ENCODE data around the gene GPAM. TPM values are rescaled to one million over a fixed set of nuclear protein-coding genes. Genes with fewer than 3 reads are reported as not detected.
A peak's percentile ranks its signal among the peaks of the same experiment; 100 is the strongest.

Gene GPAM
- total and polyA plus RNA-seq, 2 of the 8 experiments (the other 6 are each of a cell fraction or from before 2014, with no cell fraction given), result 5.5 to 15.5 TPM

DNA sequence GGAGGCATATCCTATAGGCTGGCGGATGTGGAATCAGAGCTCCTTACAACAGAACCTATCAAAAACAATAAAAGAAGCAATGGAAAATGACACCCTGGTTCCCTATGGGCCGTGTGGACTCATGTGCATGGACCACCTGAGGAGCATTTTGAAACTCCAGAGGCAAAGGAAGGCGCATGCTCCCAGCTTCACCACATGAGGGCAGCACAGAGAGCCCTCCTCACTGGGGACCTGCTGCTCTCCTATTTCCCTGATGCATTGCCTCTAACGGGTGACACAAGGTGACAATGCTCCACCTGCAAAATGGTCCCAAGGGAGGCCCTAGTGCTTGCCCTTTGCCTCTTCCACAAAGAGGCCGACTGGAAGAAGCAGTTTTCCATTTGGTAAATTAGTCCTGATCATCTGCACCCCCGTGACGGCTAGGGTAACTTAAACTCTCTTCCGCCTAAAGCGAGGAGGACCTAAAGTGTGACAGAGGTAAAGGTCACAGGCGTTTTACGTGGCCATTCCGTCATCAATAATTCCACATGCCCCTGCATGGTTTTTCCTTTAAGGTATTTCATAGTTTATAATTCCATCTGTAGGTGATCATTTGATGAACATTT is 67.7 kb downstream of the GPAM start:
- Histone ChIP-seq H4K20me1 (replicated peaks in 1 of 2; ENCODE audit: control insufficient read depth in 1 of 2, insufficient read depth in 2 of 2, low read length in 2 of 2) (no peaks in the 10 kb centered on the region), H3K36me3 (ENCODE audit: control insufficient read depth in 2 of 4, insufficient read depth in 4 of 4, low read length in 3 of 4) (no peaks in the 10 kb centered on the region), H2BK15ac (ENCODE audit: low read length) (no peak overlapping the region), H3K23ac (ENCODE audit: insufficient read length) (no peak overlapping the region), H4K5ac (ENCODE audit: insufficient read length, low read depth, low read length) (no peak overlapping the region), H4K8ac (ENCODE audit: extremely low read depth, insufficient read depth, low read length) (no peak overlapping the region), H3K56ac (replicated peaks; ENCODE audit: insufficient read length, low read depth, low read length) (no peak overlapping the region), H3K18ac (ENCODE audit: extremely low read depth, low read length) (no peak overlapping the region), H3K27ac (ENCODE audit: low read depth, low read length) (no peak overlapping the region), H2BK120ac (replicated peaks; ENCODE audit: low read depth, low read length) (no peak overlapping the region), H3K9me3 (ENCODE audit: insufficient read depth in 2 of 2, low read depth in 1 of 2, low read length in 1 of 2) (no peaks in the 10 kb centered on the region), H2BK12ac (ENCODE audit: low read depth, low read length) (no peak overlapping the region), H3K9ac (replicated peaks in 1 of 4; ENCODE audit: extremely low read depth in 1 of 4, low read depth in 3 of 4, low read length in 3 of 4) (no peak overlapping the region), H3K23me2 (ENCODE audit: low read depth, low read length) (no peaks in the 10 kb centered on the region), H2AK5ac (ENCODE audit: low read depth, low read length) (no peak overlapping the region), H3K27me3 (replicated peaks in 1 of 4; ENCODE audit: control insufficient read depth in 3 of 4, extremely low read depth in 1 of 4, insufficient read depth in 3 of 4, low read length in 3 of 4) (no peaks in the 10 kb centered on the region), H3K4me2 (ENCODE audit: insufficient read depth in 1 of 2, low read depth in 2 of 2, low read length in 2 of 2) (no peak overlapping the region), H2AFZ (ENCODE audit: low read length) (0 out of 2 replicates have a peak overlapping the region, but pooled peaks have one; percentile 2), H2BK20ac (ENCODE audit: low read length) (no peak overlapping the region), H3K4ac (replicated peaks; ENCODE audit: insufficient read length, low read depth, low read length) (no peak overlapping the region), H3K14ac (ENCODE audit: insufficient read length) (no peak overlapping the region), H3K4me1 (replicated peaks in 1 of 4; ENCODE audit: control insufficient read depth in 3 of 4, insufficient read depth in 4 of 4, low read length in 3 of 4) (no peaks in the 10 kb centered on the region; a peak in 1 of 7 replicates), H3K79me2 (ENCODE audit: control insufficient read depth in 1 of 2, insufficient read depth in 2 of 2, low read length in 2 of 2) (no peaks in the 10 kb centered on the region), H2BK5ac (ENCODE audit: low read depth, low read length) (no peak overlapping the region), H3K4me3 (ENCODE audit: extremely low read depth in 1 of 4, insufficient read depth in 2 of 4, low read depth in 3 of 4, low read length in 4 of 4) (no peak overlapping the region), H4K91ac (replicated peaks; ENCODE audit: insufficient read length, low read length) (no peak overlapping the region), H3K79me1 (ENCODE audit: low read depth, low read length) (no peaks in the 10 kb centered on the region)
- POLR2A ChIA-PET (ENCODE audit: partially characterized antibody), result no interaction called here
- CTCF ChIA-PET (ENCODE audit: partially characterized antibody), result interaction anchor here (0.6 to 17.5 kb wide), 40 partner anchors 9 to 1040 kb away, joined by 3 to 286 read pairs (median 4); no protein-coding TSS in a partner anchor
- WGBS, 2 experiments (ENCODE audit: extremely low coverage in 1 of 2, insufficient coverage in 1 of 2, insufficient read length in 1 of 2, insufficient replicate concordance in 2 of 2, low coverage in 1 of 2, low lambda C conversion rate in 2 of 2, missing lambda C conversion rate in 1 of 2), result 75% methylated on average over 12 of the region's 12 CpGs; no CpG with 5 or more reads in 1 of the 2 experiments
- FAIRE-seq (peak; percentile 62), DNase-seq (ENCODE audit: low read depth in 1 of 2, low spot score in 2 of 2) (peak; percentile 19 to 76)
- TF ChIP-seq BCL11A (IDR thresholded peaks at IDR 0.05; ENCODE audit: low read depth in 2 of 2, low read length in 2 of 2) (no peak), KDM5A (IDR thresholded peaks at IDR 0.05; ENCODE audit: low read length) (no peak), PHF8 (conservative IDR thresholded peaks at IDR 0.05; ENCODE audit: low read depth, low read length) (no peak), TAF1 (IDR thresholded peaks at IDR 0.05; ENCODE audit: low read depth, low read length) (no peak), YY1 (IDR thresholded peaks at IDR 0.05; ENCODE audit: low read depth, low read length) (0 out of 2 replicates have a peak, but pooled peaks have one; percentile 19), RAD21 (IDR thresholded peaks at IDR 0.05 in 1 of 2, conservative IDR thresholded peaks at IDR 0.05 in 1 of 2; ENCODE audit: low read depth in 2 of 2, low read length in 2 of 2) (peak; percentile 68 to 75), MAFK (IDR thresholded peaks at IDR 0.05; ENCODE audit: low read depth, low read length) (no peak)
- TF ChIP-seq, protein P1, sequence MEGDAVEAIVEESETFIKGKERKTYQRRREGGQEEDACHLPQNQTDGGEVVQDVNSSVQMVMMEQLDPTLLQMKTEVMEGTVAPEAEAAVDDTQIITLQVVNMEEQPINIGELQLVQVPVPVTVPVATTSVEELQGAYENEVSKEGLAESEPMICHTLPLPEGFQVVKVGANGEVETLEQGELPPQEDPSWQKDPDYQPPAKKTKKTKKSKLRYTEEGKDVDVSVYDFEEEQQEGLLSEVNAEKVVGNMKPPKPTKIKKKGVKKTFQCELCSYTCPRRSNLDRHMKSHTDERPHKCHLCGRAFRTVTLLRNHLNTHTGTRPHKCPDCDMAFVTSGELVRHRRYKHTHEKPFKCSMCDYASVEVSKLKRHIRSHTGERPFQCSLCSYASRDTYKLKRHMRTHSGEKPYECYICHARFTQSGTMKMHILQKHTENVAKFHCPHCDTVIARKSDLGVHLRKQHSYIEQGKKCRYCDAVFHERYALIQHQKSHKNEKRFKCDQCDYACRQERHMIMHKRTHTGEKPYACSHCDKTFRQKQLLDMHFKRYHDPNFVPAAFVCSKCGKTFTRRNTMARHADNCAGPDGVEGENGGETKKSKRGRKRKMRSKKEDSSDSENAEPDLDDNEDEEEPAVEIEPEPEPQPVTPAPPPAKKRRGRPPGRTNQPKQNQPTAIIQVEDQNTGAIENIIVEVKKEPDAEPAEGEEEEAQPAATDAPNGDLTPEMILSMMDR (IDR thresholded peaks at IDR 0.05; ENCODE audit: control extremely low read depth in 1 of 3, insufficient read depth in 1 of 3, low read depth in 1 of 3, low read length in 3 of 3), result peak; percentile 79 to 94 (median 92)
- TF ChIP-seq, protein P2, sequence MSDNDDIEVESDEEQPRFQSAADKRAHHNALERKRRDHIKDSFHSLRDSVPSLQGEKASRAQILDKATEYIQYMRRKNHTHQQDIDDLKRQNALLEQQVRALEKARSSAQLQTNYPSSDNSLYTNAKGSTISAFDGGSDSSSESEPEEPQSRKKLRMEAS (IDR thresholded peaks at IDR 0.05), result peak; percentile 30; the same call in 1 of the 2 replicates

All from H1 (cell line).